K562 (cell line): ENCODE data around the gene ACOT9. TPM values are rescaled to one million over a fixed set of nuclear protein-coding genes. Genes with fewer than 3 reads are reported as not detected.

Source experiments
- CEBPG ChIP-seq, 3 experiments: fragments of 200-800 bp in 1 of 3; sonication (Bioruptor generic) in 1 of 3; sonication (generic) in 1 of 3; formaldehyde crosslinking in 1 of 3; IDR thresholded peaks in 2 of 3; conservative IDR thresholded peaks in 1 of 3; 2 replicates each; pipeline versions ENCODE4 v1.6.1 to v1.8.0; 2016 to 2022; ENCODE audit warnings: missing compliant biosample characterization in 2 of 3, missing genetic modification characterization in 2 of 3, mild to moderate bottlenecking in 1 of 3, missing genetic modification reagents in 1 of 3
- CREB3L1 ChIP-seq: fragments of 450-650 bp; IDR thresholded peaks from 2 replicates; pipeline ENCODE4 v1.6.1; 2014; ENCODE audit warnings: low read depth, mild to moderate bottlenecking, moderate library complexity, borderline replicate concordance
- DACH1 ChIP-seq: fragments of 450-650 bp; IDR thresholded peaks from 2 replicates; pipeline ENCODE4 v1.6.1; 2018; ENCODE audit not compliant: partially characterized antibody
- DIDO1 ChIP-seq: fragments of 450-650 bp; IDR thresholded peaks from 2 replicates; pipeline ENCODE4 v1.6.1; 2016; ENCODE audit warnings: low read depth, missing biosample characterization, missing genetic modification characterization
- ELF2 ChIP-seq: fragments of 250-450 bp; sonication (Bioruptor Pico); IDR thresholded peaks from 2 replicates; pipeline ENCODE4 v1.5.0; 2021; ENCODE audit warnings: mild to moderate bottlenecking
- GABPA ChIP-seq: fragments of 200-800 bp; sonication (Bioruptor generic); conservative IDR thresholded peaks from 2 replicates; pipeline ENCODE4 v1.6.1; 2016; ENCODE audit warnings: low read depth, missing genetic modification characterization, missing compliant biosample characterization
- GABPB1 ChIP-seq: sonication (generic); formaldehyde crosslinking; IDR thresholded peaks from 2 replicates; pipeline ENCODE4 v1.8.0; 2022; ENCODE audit warnings: mild to moderate bottlenecking, missing genetic modification reagents
- HDAC6 ChIP-seq: IDR thresholded peaks from 2 replicates; pipeline ENCODE4 v1.6.1; 2012; ENCODE audit warnings: low read depth, mild to moderate bottlenecking, control low read depth, inconsistent platforms, low read length, moderate library complexity
- MITF ChIP-seq: IDR thresholded peaks from 2 replicates; pipeline ENCODE4 v1.6.1; 2014; ENCODE audit warnings: antibody characterized with exemption
- RBFOX2 ChIP-seq: fragments of 200-400 bp; formaldehyde crosslinking; IDR thresholded peaks from 2 replicates; pipeline ENCODE4 v1.6.1; 2017; ENCODE audit warnings: low read depth, mild to moderate bottlenecking, low read length, moderate library complexity
- SREBF1 ChIP-seq: fragments of 150-350 bp; IDR thresholded peaks from 2 replicates; pipeline ENCODE4 v1.6.1; 2014; ENCODE audit warnings: antibody characterized with exemption, low read depth, low read length, borderline replicate concordance
- SRF ChIP-seq, 2 experiments: fragments of 250-450, 450-650 bp in 1 of 2; sonication (Bioruptor Pico) in 1 of 2; sonication (generic) in 1 of 2; formaldehyde crosslinking; IDR thresholded peaks; 2 replicates each; pipeline versions ENCODE4 v1.5.0 to v1.5.1; 2020 to 2022; ENCODE audit warnings: mild to moderate bottlenecking in 1 of 2, missing genetic modification reagents in 1 of 2
- STAG1 ChIP-seq: sonication (generic); formaldehyde crosslinking; IDR thresholded peaks from 2 replicates; pipeline ENCODE4 v1.5.0; 2020; ENCODE audit warnings: missing genetic modification reagents, borderline replicate concordance
- ZEB2 ChIP-seq: fragments of 450-650 bp; IDR thresholded peaks from 2 replicates; pipeline ENCODE4 v1.6.1; 2016
- ZNF263 ChIP-seq: sonication (generic); formaldehyde crosslinking; IDR thresholded peaks from 2 replicates; pipeline ENCODE4 v1.8.0; 2022; ENCODE audit warnings: mild to moderate bottlenecking, missing genetic modification reagents, borderline replicate concordance
- ZNF707 ChIP-seq: fragments of 250-450 bp; sonication (Bioruptor Pico); conservative IDR thresholded peaks from 2 replicates; pipeline ENCODE4 v1.8.0; 2022; ENCODE audit warnings: inconsistent platforms, mild to moderate bottlenecking, moderate library complexity
- ZNF79 ChIP-seq: fragments of 250-450 bp; sonication (Bioruptor Pico); IDR thresholded peaks from 2 replicates; pipeline ENCODE4 v1.4.0; 2020; ENCODE audit warnings: low read depth, mild to moderate bottlenecking, moderate library complexity
- polyA plus RNA-seq, 8 experiments: library from polyadenylated mRNA; depleted of rRNA in 4 of 8; stranded (reverse) in 5 of 8; unstranded in 3 of 8; fragments of >200 nt; fragmentation: Nextera tagmentation in 2 of 8; fragmentation: Illumina TruSeq in 1 of 8; extraction: Ambion mirVana in 2 of 8; extraction: Trizol in 1 of 8; gene quantifications; 2 replicates each; pipeline versions ENCODE4 v1.2.1 to v1.2.3, GENCODE V29; 2011 to 2014; ENCODE audit warnings: inconsistent platforms in 1 of 8, missing spikeins in 1 of 8
- total RNA-seq, 7 experiments: library from RNA; depleted of rRNA in 6 of 7; stranded (reverse); fragments of >200 nt in 6 of 7; fragmentation: Illumina TruSeq in 2 of 7; extraction: Trizol in 2 of 7; gene quantifications; 2 replicates each; pipeline versions ENCODE4 v1.2.1 to v1.2.3, GENCODE V29; 2011 to 2021; ENCODE audit warnings: low replicate concordance in 1 of 7
- TF ChIP-seq, protein P1 (sequence below): sonication (generic); formaldehyde crosslinking; IDR thresholded peaks from 2 replicates; pipeline ENCODE4 v1.8.0; 2023; ENCODE audit warnings: missing genetic modification reagents, mild to moderate bottlenecking, borderline replicate concordance

ACOT9 gene
- total and polyA plus RNA-seq, 9 of the 15 experiments (the other 6 are each of a cell fraction or from before 2014, with no cell fraction given), result 31.2 to 80.9 (median 45.3) TPM

- TF ChIP-seq, protein P1, sequence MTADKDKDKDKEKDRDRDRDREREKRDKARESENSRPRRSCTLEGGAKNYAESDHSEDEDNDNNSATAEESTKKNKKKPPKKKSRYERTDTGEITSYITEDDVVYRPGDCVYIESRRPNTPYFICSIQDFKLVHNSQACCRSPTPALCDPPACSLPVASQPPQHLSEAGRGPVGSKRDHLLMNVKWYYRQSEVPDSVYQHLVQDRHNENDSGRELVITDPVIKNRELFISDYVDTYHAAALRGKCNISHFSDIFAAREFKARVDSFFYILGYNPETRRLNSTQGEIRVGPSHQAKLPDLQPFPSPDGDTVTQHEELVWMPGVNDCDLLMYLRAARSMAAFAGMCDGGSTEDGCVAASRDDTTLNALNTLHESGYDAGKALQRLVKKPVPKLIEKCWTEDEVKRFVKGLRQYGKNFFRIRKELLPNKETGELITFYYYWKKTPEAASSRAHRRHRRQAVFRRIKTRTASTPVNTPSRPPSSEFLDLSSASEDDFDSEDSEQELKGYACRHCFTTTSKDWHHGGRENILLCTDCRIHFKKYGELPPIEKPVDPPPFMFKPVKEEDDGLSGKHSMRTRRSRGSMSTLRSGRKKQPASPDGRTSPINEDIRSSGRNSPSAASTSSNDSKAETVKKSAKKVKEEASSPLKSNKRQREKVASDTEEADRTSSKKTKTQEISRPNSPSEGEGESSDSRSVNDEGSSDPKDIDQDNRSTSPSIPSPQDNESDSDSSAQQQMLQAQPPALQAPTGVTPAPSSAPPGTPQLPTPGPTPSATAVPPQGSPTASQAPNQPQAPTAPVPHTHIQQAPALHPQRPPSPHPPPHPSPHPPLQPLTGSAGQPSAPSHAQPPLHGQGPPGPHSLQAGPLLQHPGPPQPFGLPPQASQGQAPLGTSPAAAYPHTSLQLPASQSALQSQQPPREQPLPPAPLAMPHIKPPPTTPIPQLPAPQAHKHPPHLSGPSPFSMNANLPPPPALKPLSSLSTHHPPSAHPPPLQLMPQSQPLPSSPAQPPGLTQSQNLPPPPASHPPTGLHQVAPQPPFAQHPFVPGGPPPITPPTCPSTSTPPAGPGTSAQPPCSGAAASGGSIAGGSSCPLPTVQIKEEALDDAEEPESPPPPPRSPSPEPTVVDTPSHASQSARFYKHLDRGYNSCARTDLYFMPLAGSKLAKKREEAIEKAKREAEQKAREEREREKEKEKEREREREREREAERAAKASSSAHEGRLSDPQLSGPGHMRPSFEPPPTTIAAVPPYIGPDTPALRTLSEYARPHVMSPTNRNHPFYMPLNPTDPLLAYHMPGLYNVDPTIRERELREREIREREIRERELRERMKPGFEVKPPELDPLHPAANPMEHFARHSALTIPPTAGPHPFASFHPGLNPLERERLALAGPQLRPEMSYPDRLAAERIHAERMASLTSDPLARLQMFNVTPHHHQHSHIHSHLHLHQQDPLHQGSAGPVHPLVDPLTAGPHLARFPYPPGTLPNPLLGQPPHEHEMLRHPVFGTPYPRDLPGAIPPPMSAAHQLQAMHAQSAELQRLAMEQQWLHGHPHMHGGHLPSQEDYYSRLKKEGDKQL, result no peak
- TF ChIP-seq SREBF1, result no peak
- no peak for TF ChIP-seq HDAC6
- TF ChIP-seq DIDO1 (tag), result no peak
- TF ChIP-seq ZNF263 (CRISPR knock-in tag), result 0 out of 2 replicates have a peak, but pooled peaks have one; percentile 14
- peak; percentile 93 for TF ChIP-seq RBFOX2
- no peak for TF ChIP-seq STAG1 (CRISPR knock-in tag)
- peak; percentile 67; the same call in 1 of the 2 replicates for TF ChIP-seq CREB3L1
- TF ChIP-seq SRF (CRISPR knock-in tag; IDR thresholded peaks at IDR 0.05), result no peak
- TF ChIP-seq ZNF707 (CRISPR knock-in tag), result no peak
- TF ChIP-seq MITF, result peak; percentile 14; the same call in 1 of the 2 replicates
- no peak for TF ChIP-seq ELF2 (CRISPR knock-in tag)
- no peak for TF ChIP-seq GABPA
- TF ChIP-seq GABPB1 (CRISPR knock-in tag), result peak; percentile 67
- TF ChIP-seq CEBPG (CRISPR knock-in tag; IDR thresholded peaks at IDR 0.05), result peak; percentile 90
- peak; percentile 76 to 92; a peak in 3 of 4 replicates for TF ChIP-seq CEBPG (tag; conservative IDR thresholded peaks at IDR 0.05 in 1 of 2, IDR thresholded peaks at IDR 0.05 in 1 of 2)
- TF ChIP-seq ZNF79 (CRISPR knock-in tag), result no peak
- no peak for TF ChIP-seq DACH1
- no peak for TF ChIP-seq ZEB2
These were observed 75.6 kb downstream of the ACOT9 start, which contains the start of gene PRDX4 (continued) for GRCh38 chrX:23667239-23668177.
